A673 (cell line): ENCODE data around the gene MED10. TPM values are rescaled to one million over a fixed set of nuclear protein-coding genes. Genes with fewer than 3 reads are reported as not detected.
"Not testable (repeated sequence)": the region's sequence is repeated elsewhere in the genome, so short reads cannot be mapped to it uniquely, and the experiment has no call there.

ENCODE experiments used
- BruUV-seq: library from RNA; stranded (reverse); fragments of 400-500 nt; replicated peaks from 2 replicates; lab custom pipeline; 2021; lab: Mats Ljungman, UMichigan
- CTCF ChIA-PET: fragments of 300-600 bp; sonication (Branson Sonifier 250); formaldehyde crosslinking; loops from one replicate; lab custom pipeline; 2022; ENCODE audit warnings: antibody characterized with exemption; lab: Charles Lee
- POLR2A ChIA-PET: fragments of 300-600 bp; sonication (Branson Sonifier 250); formaldehyde crosslinking; loops from one replicate; lab custom pipeline; 2022; ENCODE audit warnings: antibody characterized with exemption; ENCODE audit not compliant: low non-redundant PET; lab: Charles Lee
- DNase-seq: peaks from one replicate; pipeline ENCODE4 v3.0.0-alpha.2; 2015; ENCODE audit warnings: low spot score
- H3K27ac ChIP-seq: fragments of 200-600 bp; sonication (generic); 2 replicates; pipeline ENCODE4 v1.5.1; 2016; ENCODE audit warnings: mixed run types, low read depth, mild to moderate bottlenecking, mixed read lengths, antibody characterized with exemption, low read length; ENCODE audit not compliant: poor library complexity, severe bottlenecking
- H3K27me3 ChIP-seq: fragments of 200-600 bp; sonication (generic); replicated peaks from 2 replicates; pipeline ENCODE4 v1.6.1; 2017; ENCODE audit warnings: mixed run types, low read depth, mild to moderate bottlenecking, mixed read lengths, antibody characterized with exemption, low read length; ENCODE audit not compliant: insufficient read depth, poor library complexity
- H3K36me3 ChIP-seq: fragments of 200-600 bp; sonication (generic); 2 replicates; pipeline ENCODE4 v1.6.1; 2016; ENCODE audit warnings: mixed run types, mild to moderate bottlenecking, mixed read lengths, antibody characterized with exemption, low read length; ENCODE audit not compliant: insufficient read depth, poor library complexity, severe bottlenecking
- H3K4me1 ChIP-seq: fragments of 200-600 bp; sonication (generic); 2 replicates; pipeline ENCODE4 v1.6.1; 2017; ENCODE audit warnings: mixed run types, mild to moderate bottlenecking, mixed read lengths, antibody characterized with exemption, low read length; ENCODE audit not compliant: insufficient read depth, poor library complexity, severe bottlenecking
- H3K4me3 ChIP-seq: fragments of 200-600 bp; sonication (generic); 2 replicates; pipeline ENCODE4 v1.5.1; 2016; ENCODE audit warnings: low read depth, mixed run types, mild to moderate bottlenecking, mixed read lengths, low read length; ENCODE audit not compliant: poor library complexity, severe bottlenecking
- H3K9me3 ChIP-seq: fragments of 200-600 bp; sonication (generic); 2 replicates; pipeline ENCODE4 v1.6.1; 2016; ENCODE audit warnings: mixed run types, low read depth, mild to moderate bottlenecking, mixed read lengths, antibody characterized with exemption, low read length; ENCODE audit not compliant: poor library complexity, severe bottlenecking
- EZH2 ChIP-seq: fragments of 200-600 bp; sonication (generic); IDR thresholded peaks from 2 replicates; pipeline ENCODE4 v1.6.1; 2017; ENCODE audit warnings: borderline replicate concordance, low read depth, mild to moderate bottlenecking, mixed read lengths, antibody characterized with exemption, low read length; ENCODE audit not compliant: poor library complexity, severe bottlenecking
- intact Hi-C: fragments of 100-400 bp; cut with micrococcal nuclease; formaldehyde crosslinking; loops from one replicate; pipeline ENCODE4 v1.10.0; 2022; ENCODE audit not compliant: unreplicated experiment
- total RNA-seq: library from RNA; stranded (reverse); gene quantifications from 2 replicates; pipeline ENCODE4 v1.2.3, GENCODE V29; 2021
- TF ChIP-seq, protein P1 (sequence below): fragments of 300-800, 200-600 bp; sonication (generic); conservative IDR thresholded peaks from 2 replicates; pipeline ENCODE4 v1.5.1; 2017; ENCODE audit warnings: low read depth, mild to moderate bottlenecking, antibody characterized with exemption, low read length, moderate library complexity, mixed read lengths

MED10 gene
- total RNA-seq, 1 experiment from 2014 or later: 59.9 TPM

- TF ChIP-seq, protein P1, sequence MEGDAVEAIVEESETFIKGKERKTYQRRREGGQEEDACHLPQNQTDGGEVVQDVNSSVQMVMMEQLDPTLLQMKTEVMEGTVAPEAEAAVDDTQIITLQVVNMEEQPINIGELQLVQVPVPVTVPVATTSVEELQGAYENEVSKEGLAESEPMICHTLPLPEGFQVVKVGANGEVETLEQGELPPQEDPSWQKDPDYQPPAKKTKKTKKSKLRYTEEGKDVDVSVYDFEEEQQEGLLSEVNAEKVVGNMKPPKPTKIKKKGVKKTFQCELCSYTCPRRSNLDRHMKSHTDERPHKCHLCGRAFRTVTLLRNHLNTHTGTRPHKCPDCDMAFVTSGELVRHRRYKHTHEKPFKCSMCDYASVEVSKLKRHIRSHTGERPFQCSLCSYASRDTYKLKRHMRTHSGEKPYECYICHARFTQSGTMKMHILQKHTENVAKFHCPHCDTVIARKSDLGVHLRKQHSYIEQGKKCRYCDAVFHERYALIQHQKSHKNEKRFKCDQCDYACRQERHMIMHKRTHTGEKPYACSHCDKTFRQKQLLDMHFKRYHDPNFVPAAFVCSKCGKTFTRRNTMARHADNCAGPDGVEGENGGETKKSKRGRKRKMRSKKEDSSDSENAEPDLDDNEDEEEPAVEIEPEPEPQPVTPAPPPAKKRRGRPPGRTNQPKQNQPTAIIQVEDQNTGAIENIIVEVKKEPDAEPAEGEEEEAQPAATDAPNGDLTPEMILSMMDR: no peak
- no peak for TF ChIP-seq EZH2
- no peaks in the 10 kb centered on the region for H3K9me3 ChIP-seq
- no peaks in the 10 kb centered on the region for H3K27me3 ChIP-seq
- POLR2A ChIA-PET: no interaction called here
- no peak overlapping the region for H3K4me3 ChIP-seq
- H3K36me3 ChIP-seq: no peaks in the 10 kb centered on the region
- DNase-seq: no peak
- no peak overlapping the region for H3K27ac ChIP-seq
- no TSS peak for BruUV-seq
- H3K4me1 ChIP-seq: no peaks in the 10 kb centered on the region
- CTCF ChIA-PET: no interaction called here
- intact Hi-C loops: no loop called here
These were observed 18.6 kb downstream of the MED10 start for GRCh38 chr5:6359555-6360322.

- Histone ChIP-seq H3K27ac (no peak overlapping the region), H3K4me3 (no peak overlapping the region), H3K27me3 (no peaks in the 10 kb centered on the region), H3K36me3 (no peaks in the 10 kb centered on the region), H3K9me3 (no peaks in the 10 kb centered on the region), H3K4me1 (no peaks in the 10 kb centered on the region)
- intact Hi-C loops: no loop called here
- DNase-seq: no peak
- no peak for TF ChIP-seq EZH2
- TF ChIP-seq, protein P1: no peak
- BruUV-seq: no TSS peak
- ChIA-PET POLR2A (no interaction called here), CTCF (no interaction called here)
These were observed 19.9 kb downstream of the MED10 start for GRCh38 chr5:6358434-6358820.

DNA sequence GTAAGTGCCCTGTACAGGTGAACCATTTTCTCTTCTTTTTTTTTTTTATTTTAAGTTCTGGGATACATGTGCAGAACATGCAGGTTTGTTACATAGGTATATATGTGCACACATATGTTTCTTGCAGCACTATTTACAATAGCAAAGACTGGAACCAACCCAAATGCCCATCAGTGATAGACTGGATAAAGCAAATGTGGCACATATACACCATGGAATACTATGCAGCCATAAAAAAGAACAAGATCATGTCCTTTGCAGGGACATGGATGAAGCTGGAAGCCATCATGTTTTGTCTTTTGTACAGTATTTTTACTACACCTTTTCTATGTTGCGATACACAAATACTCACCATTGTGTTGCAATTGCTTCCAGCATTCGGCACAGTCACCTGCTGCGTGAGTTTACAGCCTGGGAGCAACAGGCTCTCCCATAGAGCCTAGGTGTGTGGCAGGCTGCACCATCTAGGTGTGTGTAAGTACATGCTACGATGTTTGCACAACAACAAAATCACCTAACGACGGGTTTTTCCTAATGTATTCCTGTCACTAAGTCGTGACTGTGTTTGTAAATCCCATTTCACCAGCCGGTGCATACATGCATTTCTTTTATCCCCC, 20.4 kb downstream of the MED10 start:
- POLR2A ChIA-PET, BruUV-seq, CTCF ChIA-PET, H3K4me1 ChIP-seq, H3K27me3 ChIP-seq, H3K36me3 ChIP-seq, DNase-seq, H3K9me3 ChIP-seq, H3K27ac ChIP-seq, H3K4me3 ChIP-seq, intact Hi-C loops: not testable (repeated sequence)
